Esophagus muscularis mucosa (tissue), 3 donors: ENCODE measurements around the gene ARF1.

Source experiments
- POLR2AphosphoS5 ChIP-seq, 2 donors: sonication (generic); formaldehyde crosslinking; IDR thresholded peaks; one replicate each; pipeline ENCODE4 v1.6.1; 2017; ENCODE audit warnings: antibody characterized with exemption in 2 of 2
- TF ChIP-seq, protein P1 (sequence below), 3 experiments: fragments of 200-600 bp in 2 of 3; fragments of 450-650 bp in 1 of 3; sonication (generic) in 2 of 3; IDR thresholded peaks; one replicate each; pipeline ENCODE4 v1.5.1; 2017 to 2019; ENCODE audit warnings: antibody characterized with exemption in 3 of 3, mild to moderate bottlenecking in 2 of 3, moderate library complexity in 1 of 3

GRCh38 chr1:228145463-228146416, 63.2 kb downstream of the ARF1 start:
- TF ChIP-seq, protein P1, sequence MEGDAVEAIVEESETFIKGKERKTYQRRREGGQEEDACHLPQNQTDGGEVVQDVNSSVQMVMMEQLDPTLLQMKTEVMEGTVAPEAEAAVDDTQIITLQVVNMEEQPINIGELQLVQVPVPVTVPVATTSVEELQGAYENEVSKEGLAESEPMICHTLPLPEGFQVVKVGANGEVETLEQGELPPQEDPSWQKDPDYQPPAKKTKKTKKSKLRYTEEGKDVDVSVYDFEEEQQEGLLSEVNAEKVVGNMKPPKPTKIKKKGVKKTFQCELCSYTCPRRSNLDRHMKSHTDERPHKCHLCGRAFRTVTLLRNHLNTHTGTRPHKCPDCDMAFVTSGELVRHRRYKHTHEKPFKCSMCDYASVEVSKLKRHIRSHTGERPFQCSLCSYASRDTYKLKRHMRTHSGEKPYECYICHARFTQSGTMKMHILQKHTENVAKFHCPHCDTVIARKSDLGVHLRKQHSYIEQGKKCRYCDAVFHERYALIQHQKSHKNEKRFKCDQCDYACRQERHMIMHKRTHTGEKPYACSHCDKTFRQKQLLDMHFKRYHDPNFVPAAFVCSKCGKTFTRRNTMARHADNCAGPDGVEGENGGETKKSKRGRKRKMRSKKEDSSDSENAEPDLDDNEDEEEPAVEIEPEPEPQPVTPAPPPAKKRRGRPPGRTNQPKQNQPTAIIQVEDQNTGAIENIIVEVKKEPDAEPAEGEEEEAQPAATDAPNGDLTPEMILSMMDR (IDR thresholded peaks at IDR 0.05), result no peak
- TF ChIP-seq POLR2AphosphoS5 (IDR thresholded peaks at IDR 0.05), result no peak
